ENCODE results near the gene ZNF318. TPM values are rescaled to one million over a fixed set of nuclear protein-coding genes. Genes with fewer than 3 reads are reported as not detected.

ZNF318 gene
- total and polyA plus RNA-seq, 2 donors (not counting 1 experiment from before 2014, with no cell fraction given) = 79.7 to 91.8 TPM

DNA sequence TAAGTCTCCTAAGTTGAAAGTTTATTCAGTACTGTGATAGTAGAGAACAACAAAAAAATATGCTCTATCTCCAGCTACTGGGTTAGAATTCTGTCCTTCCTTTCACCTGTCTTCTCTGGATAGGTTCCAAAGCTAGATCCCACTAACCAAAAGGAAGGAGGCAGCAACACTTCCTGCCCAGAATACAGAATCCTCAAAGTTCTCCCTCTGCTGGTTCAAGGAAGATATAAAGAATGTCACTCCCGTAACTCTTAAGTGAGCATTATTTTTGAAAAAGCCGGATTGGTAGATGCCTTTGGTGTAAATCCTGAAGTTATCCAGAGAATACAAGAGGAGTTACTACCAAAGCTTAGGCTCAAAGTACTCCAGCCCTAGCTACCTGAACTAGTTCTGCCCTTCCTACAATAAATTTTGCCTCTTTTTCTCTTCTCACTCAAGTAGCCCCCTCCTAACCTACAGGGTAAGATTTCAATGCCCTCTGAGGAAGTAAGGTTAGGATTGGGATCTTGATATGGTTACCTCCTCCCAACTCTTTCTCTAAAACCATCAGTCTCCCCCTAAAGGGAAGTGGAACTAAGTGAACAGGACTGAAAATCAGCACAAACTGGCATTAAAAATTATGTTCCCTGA lies 34.9 kb downstream of the ZNF318 start:
- H3K27me3 Mint-ChIP-seq = no peaks in the 10 kb centered on the region
- no peak overlapping the region for H2AFZ ChIP-seq (ENCODE audit: insufficient read depth, low read depth, low read length, poor library complexity, severe bottlenecking)
- peak; percentile 49 for DNase-seq

GRCh38 chr6:43331891-43332290 lies 37.6 kb downstream of the ZNF318 start:
- no peaks in the 10 kb centered on the region for H3K27me3 Mint-ChIP-seq
- TF ChIP-seq, protein P1, sequence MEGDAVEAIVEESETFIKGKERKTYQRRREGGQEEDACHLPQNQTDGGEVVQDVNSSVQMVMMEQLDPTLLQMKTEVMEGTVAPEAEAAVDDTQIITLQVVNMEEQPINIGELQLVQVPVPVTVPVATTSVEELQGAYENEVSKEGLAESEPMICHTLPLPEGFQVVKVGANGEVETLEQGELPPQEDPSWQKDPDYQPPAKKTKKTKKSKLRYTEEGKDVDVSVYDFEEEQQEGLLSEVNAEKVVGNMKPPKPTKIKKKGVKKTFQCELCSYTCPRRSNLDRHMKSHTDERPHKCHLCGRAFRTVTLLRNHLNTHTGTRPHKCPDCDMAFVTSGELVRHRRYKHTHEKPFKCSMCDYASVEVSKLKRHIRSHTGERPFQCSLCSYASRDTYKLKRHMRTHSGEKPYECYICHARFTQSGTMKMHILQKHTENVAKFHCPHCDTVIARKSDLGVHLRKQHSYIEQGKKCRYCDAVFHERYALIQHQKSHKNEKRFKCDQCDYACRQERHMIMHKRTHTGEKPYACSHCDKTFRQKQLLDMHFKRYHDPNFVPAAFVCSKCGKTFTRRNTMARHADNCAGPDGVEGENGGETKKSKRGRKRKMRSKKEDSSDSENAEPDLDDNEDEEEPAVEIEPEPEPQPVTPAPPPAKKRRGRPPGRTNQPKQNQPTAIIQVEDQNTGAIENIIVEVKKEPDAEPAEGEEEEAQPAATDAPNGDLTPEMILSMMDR (IDR thresholded peaks at IDR 0.05) = no peak
- TF ChIP-seq EZH2 (IDR thresholded peaks at IDR 0.05; ENCODE audit: borderline replicate concordance, insufficient read depth, low read depth, low read length, poor library complexity, severe bottlenecking) = no peak
- no peaks in the 10 kb centered on the region for H3K9me3 Mint-ChIP-seq (ENCODE audit: insufficient read depth)
- ChIA-PET CTCF (no interaction called here), POLR2A (no interaction called here)
- no peak overlapping the region for H3K4me3 Mint-ChIP-seq
- DNase-seq (no peak), ATAC-seq (ENCODE audit: low read depth) (no peak)
- H3K27ac Mint-ChIP-seq = no peak overlapping the region
- H3K9ac ChIP-seq (ENCODE audit: low read length) = no peak overlapping the region
- H3K27ac ChIP-seq (ENCODE audit: low read length in 2 of 2) = no peak overlapping the region
- no peak overlapping the region for H3K4me3 ChIP-seq (ENCODE audit: control extremely low read depth in 1 of 5, extremely low read depth in 1 of 5, insufficient read depth in 1 of 5, low read depth in 2 of 5, low read length in 4 of 5)
- 35% methylated on average over 2 of the region's 4 CpGs for WGBS (ENCODE audit: insufficient coverage)
- H3K4me1 ChIP-seq (ENCODE audit: control insufficient read depth in 2 of 2, insufficient read depth in 2 of 2, low read length in 2 of 2) = peaks cover 11 to 14% of the 10 kb centered on the region in 2 donors
- H3K4me2 ChIP-seq (replicated peaks; ENCODE audit: low read depth, low read length, poor library complexity, severe bottlenecking) = peak overlapping the region; percentile 18
- intact Hi-C loops (cut with micrococcal nuclease) = no loop called here
- H2AFZ ChIP-seq (ENCODE audit: insufficient read depth, low read depth, low read length, poor library complexity, severe bottlenecking) = no peak overlapping the region
- peaks cover 2 to 22% of the 10 kb centered on the region in 2 experiments for H3K36me3 ChIP-seq (replicated peaks in 1 of 2; ENCODE audit: control extremely low read depth in 1 of 2, control insufficient read depth in 1 of 2, extremely low read depth in 1 of 2, insufficient read depth in 2 of 2, low read length in 1 of 2)
- H3K9me3 ChIP-seq (ENCODE audit: control extremely low read depth in 1 of 3, control insufficient read depth in 2 of 3, insufficient read depth in 1 of 3, low read length in 2 of 3) = no peaks in the 10 kb centered on the region
- H3K4me1 Mint-ChIP-seq = peaks cover 25% of the 10 kb centered on the region
- H3K27me3 ChIP-seq (replicated peaks in 1 of 4; ENCODE audit: control extremely low read depth in 1 of 4, control insufficient read depth in 3 of 4, insufficient read depth in 4 of 4, low read length in 3 of 4) = no peaks in the 10 kb centered on the region
- peaks cover 7% of the 10 kb centered on the region for H4K20me1 ChIP-seq (ENCODE audit: control insufficient read depth, insufficient read depth, low read length, poor library complexity, severe bottlenecking)
- H3K79me2 ChIP-seq (ENCODE audit: control insufficient read depth, insufficient read depth, low read length) = peaks cover 10% of the 10 kb centered on the region

More for the DNA sequence above, 34.9 kb downstream of the ZNF318 start:
- Histone ChIP-seq H3K27ac (ENCODE audit: low read length in 2 of 2) (peak overlapping the region in 1 of 2 donors; percentile 48), H3K36me3 (replicated peaks in 1 of 2; ENCODE audit: control extremely low read depth in 1 of 2, control insufficient read depth in 1 of 2, extremely low read depth in 1 of 2, insufficient read depth in 2 of 2, low read length in 1 of 2) (peaks cover 0 to 36% of the 10 kb centered on the region in 2 experiments), H3K4me2 (replicated peaks; ENCODE audit: low read depth, low read length, poor library complexity, severe bottlenecking) (no peak overlapping the region), H4K20me1 (ENCODE audit: control insufficient read depth, insufficient read depth, low read length, poor library complexity, severe bottlenecking) (peaks cover 14% of the 10 kb centered on the region), H3K9ac (ENCODE audit: low read length) (no peak overlapping the region), H3K9me3 (ENCODE audit: control extremely low read depth in 1 of 3, control insufficient read depth in 2 of 3, insufficient read depth in 1 of 3, low read length in 2 of 3) (no peaks in the 10 kb centered on the region), H3K4me1 (ENCODE audit: control insufficient read depth in 2 of 2, insufficient read depth in 2 of 2, low read length in 2 of 2) (peaks cover 28 to 29% of the 10 kb centered on the region in 2 donors), H3K27me3 (replicated peaks in 1 of 4; ENCODE audit: control extremely low read depth in 1 of 4, control insufficient read depth in 3 of 4, insufficient read depth in 4 of 4, low read length in 3 of 4) (no peaks in the 10 kb centered on the region), H3K4me3 (ENCODE audit: control extremely low read depth in 1 of 5, extremely low read depth in 1 of 5, insufficient read depth in 1 of 5, low read depth in 2 of 5, low read length in 4 of 5) (no peak overlapping the region), H3K79me2 (ENCODE audit: control insufficient read depth, insufficient read depth, low read length) (peaks cover 10% of the 10 kb centered on the region)
- peaks cover 43% of the 10 kb centered on the region for H3K4me1 Mint-ChIP-seq
- no peaks in the 10 kb centered on the region for H3K9me3 Mint-ChIP-seq (ENCODE audit: insufficient read depth)
- WGBS (ENCODE audit: insufficient coverage) = 60% methylated on average over 1 of the region's 2 CpGs
- no peak for ATAC-seq (ENCODE audit: low read depth)
- peak overlapping the region; percentile 57 for H3K27ac Mint-ChIP-seq
- intact Hi-C loops (cut with micrococcal nuclease) = loop anchor here (1.0 kb wide), 2 partner anchors 26 to 71 kb away; partner anchors contain the start of gene CRIP3
- TF ChIP-seq, protein P1 (IDR thresholded peaks at IDR 0.05) = peak; percentile 51
- TF ChIP-seq EZH2 (IDR thresholded peaks at IDR 0.05; ENCODE audit: borderline replicate concordance, insufficient read depth, low read depth, low read length, poor library complexity, severe bottlenecking) = no peak
- no peak overlapping the region for H3K4me3 Mint-ChIP-seq
- POLR2A ChIA-PET = interaction anchor here (0.7 kb wide), 1 partner anchor 284 kb away, joined by 4 read pairs; no protein-coding TSS in a partner anchor
- CTCF ChIA-PET = interaction anchor here (0.7 to 3.7 kb wide), 16 partner anchors 9 to 172 kb away, joined by 3 to 48 read pairs (median 4); partner anchors contain the start of gene CRIP3

Measured in B cell (primary cell).